ACC112 (cell line): Measurements from ENCODE around the gene TNFAIP8.

ENCODE experiments used
- H2AFZ ChIP-seq: fragments of 200-600 bp; sonication (generic); one replicate; pipeline ENCODE4 v1.6.0; 2017; ENCODE audit warnings: antibody characterized with exemption, low read length; ENCODE audit not compliant: unreplicated experiment
- H3K27ac ChIP-seq: fragments of 200-600 bp; sonication (generic); 2 replicates; pipeline ENCODE4 v1.5.1; 2014; ENCODE audit warnings: low read depth, mild to moderate bottlenecking, antibody characterized with exemption, low read length, moderate library complexity
- H3K27me3 ChIP-seq: fragments of 200-600 bp; sonication (generic); 2 replicates; pipeline ENCODE4 v1.6.1; 2014; ENCODE audit warnings: mild to moderate bottlenecking, antibody characterized with exemption, low read length, moderate library complexity, mixed read lengths; ENCODE audit not compliant: insufficient read depth
- H3K36me3 ChIP-seq: fragments of 200-600 bp; sonication (generic); 2 replicates; pipeline ENCODE4 v1.6.1; 2016; ENCODE audit warnings: mild to moderate bottlenecking, antibody characterized with exemption, low read length, moderate library complexity, mixed read lengths; ENCODE audit not compliant: insufficient read depth
- H3K4me1 ChIP-seq: fragments of 200-600 bp; sonication (generic); one replicate; pipeline ENCODE4 v1.6.1; 2016; ENCODE audit warnings: low read length, mixed read lengths; ENCODE audit not compliant: insufficient read depth, unreplicated experiment, control insufficient read depth
- H3K4me3 ChIP-seq: fragments of 200-600 bp; sonication (generic); 2 replicates; pipeline ENCODE4 v1.5.1; 2014; ENCODE audit warnings: mild to moderate bottlenecking, low read depth, low read length
- H3K79me2 ChIP-seq: fragments of 200-600 bp; sonication (generic); one replicate; pipeline ENCODE4 v1.6.0; 2016; ENCODE audit warnings: low read length; ENCODE audit not compliant: control insufficient read depth, unreplicated experiment, insufficient read depth

TNFAIP8 gene

GRCh38 chr5:119329666-119330065, 26.2 kb upstream of the TNFAIP8 start:
- Histone ChIP-seq H2AFZ (no peak overlapping the region), H3K4me3 (no peak overlapping the region), H3K27me3 (no peaks in the 10 kb centered on the region), H3K79me2 (peaks cover 2% of the 10 kb centered on the region), H3K4me1 (peaks cover 8% of the 10 kb centered on the region), H3K27ac (no peak overlapping the region), H3K36me3 (no peaks in the 10 kb centered on the region)

DNA sequence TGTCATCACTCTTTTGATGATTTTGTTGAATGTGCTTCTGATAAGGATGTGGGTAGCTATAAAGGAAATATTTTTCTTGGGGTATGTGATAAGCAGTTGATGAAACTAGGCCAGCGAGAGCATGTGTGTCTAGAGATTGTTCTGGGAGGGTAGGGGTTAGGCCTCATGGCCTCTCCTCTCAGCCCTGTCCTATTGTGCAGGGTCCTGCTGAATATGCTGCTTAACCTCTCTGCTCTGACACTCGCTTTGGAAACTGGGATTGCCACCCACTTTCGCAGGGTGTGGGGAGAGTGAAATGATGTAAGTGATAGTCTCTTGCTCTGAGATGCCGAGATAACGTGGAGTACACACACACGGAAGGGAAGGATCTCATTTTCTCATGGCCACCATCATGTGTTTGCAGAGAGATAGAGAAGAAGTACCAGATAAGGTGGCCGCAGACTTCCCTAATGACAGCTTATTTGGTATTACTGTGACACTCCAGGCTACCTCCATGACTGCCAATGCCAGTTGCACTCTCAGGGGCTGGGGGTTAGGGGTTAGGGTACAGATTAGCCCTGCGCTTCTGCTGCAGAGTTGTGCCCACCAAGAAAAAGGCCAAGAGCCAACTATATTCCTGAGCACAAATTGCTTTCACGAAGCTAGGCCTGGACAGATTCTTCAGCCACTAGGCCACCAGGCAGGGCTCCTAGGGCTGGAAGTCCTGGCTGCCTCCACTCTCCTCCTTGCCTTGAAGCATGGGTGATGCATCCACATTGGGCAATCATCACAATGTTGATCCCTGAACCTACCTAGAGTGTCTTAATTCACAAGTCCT, 25.2 kb upstream of the TNFAIP8 start:
- peaks cover 2% of the 10 kb centered on the region for H3K79me2 ChIP-seq
- H3K4me3 ChIP-seq, result no peak overlapping the region
- peaks cover 6% of the 10 kb centered on the region for H3K4me1 ChIP-seq
- no peak overlapping the region for H2AFZ ChIP-seq
- H3K27ac ChIP-seq, result no peak overlapping the region
- H3K36me3 ChIP-seq, result no peaks in the 10 kb centered on the region
- no peaks in the 10 kb centered on the region for H3K27me3 ChIP-seq

GRCh38 chr5:119331566-119332095, 24.2 kb upstream of the TNFAIP8 start:
- Histone ChIP-seq H3K4me1 (peaks cover 6% of the 10 kb centered on the region), H3K27me3 (no peaks in the 10 kb centered on the region), H3K36me3 (no peaks in the 10 kb centered on the region), H3K4me3 (no peak overlapping the region), H2AFZ (no peak overlapping the region), H3K27ac (no peak overlapping the region), H3K79me2 (no peaks in the 10 kb centered on the region)

- Histone ChIP-seq H3K4me1 (peaks cover 1% of the 10 kb centered on the region), H3K79me2 (no peaks in the 10 kb centered on the region), H2AFZ (no peak overlapping the region), H3K4me3 (no peak overlapping the region), H3K36me3 (no peaks in the 10 kb centered on the region), H3K27ac (no peak overlapping the region), H3K27me3 (no peaks in the 10 kb centered on the region)
These were observed 23.6 kb upstream of the TNFAIP8 start for GRCh38 chr5:119332208-119332607.

DNA sequence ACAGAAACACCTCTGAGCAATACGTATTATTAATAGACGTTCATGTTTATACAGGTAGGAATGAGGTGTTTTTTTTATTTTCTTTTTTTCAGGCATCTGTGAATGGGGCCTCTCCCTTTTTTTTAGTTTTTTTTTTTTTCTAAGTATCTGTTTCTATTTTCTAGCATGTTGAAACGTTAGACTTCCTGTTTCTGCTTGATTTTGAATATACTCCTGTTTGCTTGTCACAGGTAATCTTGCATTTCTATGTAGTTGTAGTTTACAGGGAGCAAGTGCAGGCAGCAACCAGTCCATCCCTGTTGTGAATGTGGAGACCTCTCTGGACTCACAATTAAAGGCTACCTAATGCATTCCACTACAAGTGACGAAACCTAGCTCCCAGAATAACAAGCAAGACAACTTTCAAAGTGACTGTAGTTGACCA, 22.8 kb upstream of the TNFAIP8 start:
- Histone ChIP-seq H3K27me3 (no peaks in the 10 kb centered on the region), H3K79me2 (no peaks in the 10 kb centered on the region), H3K4me3 (no peak overlapping the region), H3K36me3 (no peaks in the 10 kb centered on the region), H3K4me1 (no peaks in the 10 kb centered on the region), H3K27ac (no peak overlapping the region), H2AFZ (no peak overlapping the region)

- Histone ChIP-seq H3K27me3 (no peaks in the 10 kb centered on the region), H3K79me2 (no peaks in the 10 kb centered on the region), H2AFZ (no peak overlapping the region), H3K27ac (no peak overlapping the region), H3K36me3 (no peaks in the 10 kb centered on the region), H3K4me3 (no peak overlapping the region), H3K4me1 (no peaks in the 10 kb centered on the region)
These were observed 22.4 kb upstream of the TNFAIP8 start for GRCh38 chr5:119333421-119333851.

DNA sequence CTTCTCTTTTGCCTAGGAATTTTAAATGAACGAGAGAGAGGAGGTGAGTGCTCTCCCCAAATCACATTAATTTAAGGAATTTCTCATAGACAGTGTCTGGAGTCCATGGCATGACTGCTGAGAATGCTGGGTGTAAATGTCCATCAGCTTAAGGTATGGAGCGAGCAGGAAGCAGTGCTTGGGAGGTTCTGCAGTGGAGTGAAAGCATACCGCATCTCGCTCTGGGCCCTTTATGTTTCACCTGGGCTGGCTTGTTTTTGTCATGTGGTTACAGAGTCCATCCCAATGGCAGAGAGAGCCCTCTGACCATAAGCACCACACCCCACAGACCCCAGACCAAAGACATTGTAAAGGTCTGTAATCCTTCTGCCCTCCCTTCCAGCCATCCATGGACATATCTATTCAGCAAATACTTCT, 20.6 kb upstream of the TNFAIP8 start:
- H3K36me3 ChIP-seq, result no peaks in the 10 kb centered on the region
- H2AFZ ChIP-seq, result no peak overlapping the region
- H3K27ac ChIP-seq, result no peak overlapping the region
- no peaks in the 10 kb centered on the region for H3K79me2 ChIP-seq
- no peaks in the 10 kb centered on the region for H3K27me3 ChIP-seq
- no peaks in the 10 kb centered on the region for H3K4me1 ChIP-seq
- H3K4me3 ChIP-seq, result no peak overlapping the region

GRCh38 chr5:119336262-119336661, 19.6 kb upstream of the TNFAIP8 start:
- Histone ChIP-seq H3K27ac (no peak overlapping the region), H3K4me3 (no peak overlapping the region), H3K79me2 (no peaks in the 10 kb centered on the region), H3K4me1 (no peaks in the 10 kb centered on the region), H2AFZ (no peak overlapping the region), H3K27me3 (no peaks in the 10 kb centered on the region), H3K36me3 (no peaks in the 10 kb centered on the region)

GRCh38 chr5:119336845-119337580, 18.8 kb upstream of the TNFAIP8 start:
- H3K4me3 ChIP-seq, result no peak overlapping the region
- no peak overlapping the region for H2AFZ ChIP-seq
- H3K27me3 ChIP-seq, result no peaks in the 10 kb centered on the region
- H3K36me3 ChIP-seq, result no peaks in the 10 kb centered on the region
- H3K27ac ChIP-seq, result no peak overlapping the region
- H3K79me2 ChIP-seq, result no peaks in the 10 kb centered on the region
- no peaks in the 10 kb centered on the region for H3K4me1 ChIP-seq

DNA sequence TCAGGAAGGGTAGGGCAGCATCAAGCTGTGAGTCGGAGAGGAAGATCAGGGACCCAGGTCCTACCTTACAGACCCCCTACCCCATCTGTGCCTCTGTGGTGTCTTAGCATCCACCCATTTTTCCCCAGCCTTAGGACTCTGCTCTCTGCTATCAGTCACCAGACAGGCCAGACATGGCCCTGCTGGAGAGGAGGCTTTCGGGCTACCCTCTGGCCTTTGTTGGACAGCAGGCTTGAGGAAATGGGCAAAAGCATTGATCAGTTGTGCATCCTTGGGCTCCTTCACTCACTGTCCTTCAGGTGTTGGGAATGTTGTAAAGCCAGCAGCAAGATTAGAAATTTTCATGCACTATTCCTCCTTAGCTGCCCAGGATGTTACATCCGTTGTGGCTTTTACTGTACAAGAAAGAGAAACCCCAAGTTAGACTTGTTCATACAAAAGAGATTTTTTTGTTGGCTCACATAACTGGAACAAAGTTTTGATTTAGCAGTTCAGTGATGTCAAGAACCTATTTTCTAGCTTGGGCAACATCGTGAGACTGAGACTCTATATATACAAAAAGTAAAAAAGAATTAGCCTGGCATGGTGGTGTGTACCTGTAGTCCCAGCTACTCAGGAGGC, 17.4 kb upstream of the TNFAIP8 start:
- Histone ChIP-seq H2AFZ (no peak overlapping the region), H3K27ac (no peak overlapping the region), H3K36me3 (no peaks in the 10 kb centered on the region), H3K27me3 (no peaks in the 10 kb centered on the region), H3K79me2 (no peaks in the 10 kb centered on the region), H3K4me1 (no peaks in the 10 kb centered on the region), H3K4me3 (no peak overlapping the region)
